VCaP (cell line): ENCODE results near the gene HOXD4.

Experiments
- H3K27ac ChIP-seq: fragments of 450-650 bp; 2 replicates; pipeline ENCODE4 v1.5.1; 2017
- CTCF ChIP-seq: fragments of 450-650 bp; conservative IDR thresholded peaks from 2 replicates; pipeline ENCODE4 v1.5.1; 2017; ENCODE audit warnings: mild to moderate bottlenecking, moderate library complexity

The HOXD4 gene

GRCh38 chr2:176181551-176181950, 30.2 kb downstream of the HOXD4 start:
- no peak for TF ChIP-seq CTCF

GRCh38 chr2:176182671-176183070, 31.3 kb downstream of the HOXD4 start:
- no peak for TF ChIP-seq CTCF
- no peak overlapping the region for H3K27ac ChIP-seq

More at GRCh38 chr2:176181551-176181950, 30.2 kb downstream of the HOXD4 start:
- no peak overlapping the region for H3K27ac ChIP-seq

- no peak for TF ChIP-seq CTCF
- H3K27ac ChIP-seq = no peak overlapping the region
Observed at GRCh38 chr2:176184749-176185148, 33.4 kb downstream of the HOXD4 start.

GRCh38 chr2:176186024-176186423, 34.7 kb downstream of the HOXD4 start:
- TF ChIP-seq CTCF = no peak
- H3K27ac ChIP-seq = no peak overlapping the region

- TF ChIP-seq CTCF = no peak
- H3K27ac ChIP-seq = peak overlapping the region; percentile 52; the same call in 1 of the 2 replicates
Observed at GRCh38 chr2:176187200-176187898, 36.0 kb downstream of the HOXD4 start.

- TF ChIP-seq CTCF = no peak
- peak within 1 kb of the TSS; percentile 52; the same call in 1 of the 2 replicates for H3K27ac ChIP-seq
Observed at GRCh38 chr2:176187899-176188773, 36.8 kb downstream of the HOXD4 start, which contains the start of gene HOXD1. HOXD1 (plus strand) TSS chr2:176188668; CDS start chr2:176188802, 134 bp downstream.
